GM12891 (cell line): ENCODE measurements around the gene AGRP.

Source experiments
- POLR2A ChIP-seq: IDR thresholded peaks from 2 replicates; pipeline ENCODE4 v1.6.1; 2011; ENCODE audit warnings: low read depth, low read length, control low read depth
- POLR2AphosphoS5 ChIP-seq: IDR thresholded peaks from 2 replicates; pipeline ENCODE4 v1.6.1; 2011; ENCODE audit warnings: low read depth, low read length, control low read depth
- SPI1 ChIP-seq: IDR thresholded peaks from 2 replicates; pipeline ENCODE4 v1.6.1; 2011; ENCODE audit warnings: low read depth, low read length, control low read depth
- TAF1 ChIP-seq: IDR thresholded peaks from 2 replicates; pipeline ENCODE4 v1.6.1; 2011; ENCODE audit warnings: low read depth, low read length, control low read depth

DNA sequence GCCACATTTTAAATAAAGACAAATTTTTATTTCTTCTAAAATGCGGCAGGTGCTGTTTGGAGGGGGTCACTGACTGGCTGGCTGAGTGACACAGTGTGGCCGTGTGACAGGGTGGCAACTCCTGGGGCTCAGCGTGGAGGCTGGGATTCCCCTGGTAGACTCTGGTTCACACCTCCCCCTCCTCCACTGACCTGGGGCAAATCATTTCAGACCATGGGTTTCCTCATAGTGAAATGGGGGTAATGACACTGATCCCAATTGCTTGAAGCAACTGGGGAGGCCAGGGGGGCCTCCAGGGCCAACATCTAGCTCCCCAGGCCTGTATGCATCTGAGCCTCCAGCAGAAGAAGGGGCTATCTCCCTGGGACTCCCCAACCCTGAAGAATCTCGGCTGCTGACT lies 45.8 kb downstream of the AGRP start:
- TF ChIP-seq POLR2AphosphoS5 (no peak), POLR2A (no peak), TAF1 (no peak), SPI1 (no peak)
